GM12873 (cell line): ENCODE measurements around the gene AHNAK.

Experiments
- CTCF ChIP-seq: IDR thresholded peaks from 2 replicates; pipeline ENCODE4 v1.5.1; 2012; ENCODE audit warnings: low read depth, mild to moderate bottlenecking, moderate library complexity, low read length, control low read depth; ENCODE audit not compliant: insufficient read depth; ENCODE audit errors: missing control alignments

AHNAK gene

GRCh38 chr11:62554387-62555167, 8.0 kb upstream of the AHNAK start:
- TF ChIP-seq CTCF = no peak

- TF ChIP-seq CTCF = no peak
Measured at GRCh38 chr11:62553839-62554361, 7.3 kb upstream of the AHNAK start.

- no peak for TF ChIP-seq CTCF
Measured at GRCh38 chr11:62553080-62553838, 6.7 kb upstream of the AHNAK start.

GRCh38 chr11:62552485-62553079, 6.0 kb upstream of the AHNAK start:
- TF ChIP-seq CTCF = no peak

GRCh38 chr11:62548545-62549335, 2.1 kb upstream of the AHNAK start:
- TF ChIP-seq CTCF = no peak

- no peak for TF ChIP-seq CTCF
Measured at GRCh38 chr11:62547691-62548281, 1.2 kb upstream of the AHNAK start.
